Small intestine (tissue), 7 donors: ENCODE data around the gene DIPK1A. TPM values are rescaled to one million over a fixed set of nuclear protein-coding genes. Genes with fewer than 3 reads are reported as not detected.

Experiments used
- DNase-seq, 2 donors: peaks; one replicate each; pipeline versions ENCODE4 v3.0.0 to v3.0.0-alpha.2; 2013
- FAIRE-seq: peaks from 2 replicates; lab custom pipeline; 2012; peaks lifted over from hg19 to GRCh38; lab: Jason Lieb, UNC
- H3K27ac ChIP-seq, 3 donors: one replicate each; pipeline ENCODE4 v1.5.1; 2013; ENCODE audit warnings: low read length in 2 of 3, mild to moderate bottlenecking in 2 of 3, control low read depth in 1 of 3, inconsistent platforms in 1 of 3, low read depth in 1 of 3, moderate library complexity in 1 of 3
- H3K27me3 ChIP-seq, 3 donors: one replicate each; pipeline ENCODE4 v1.6.1; 2013; ENCODE audit warnings: low read length in 3 of 3, inconsistent platforms in 1 of 3; ENCODE audit not compliant: control insufficient read depth in 3 of 3, insufficient read depth in 3 of 3
- H3K36me3 ChIP-seq, 3 donors: one replicate each; pipeline ENCODE4 v1.6.1; 2013; ENCODE audit warnings: low read length in 3 of 3, inconsistent platforms in 1 of 3, low read depth in 1 of 3, mild to moderate bottlenecking in 1 of 3, moderate library complexity in 1 of 3; ENCODE audit not compliant: control insufficient read depth in 3 of 3, insufficient read depth in 2 of 3
- H3K4me1 ChIP-seq, 3 donors: one replicate each; pipeline ENCODE4 v1.6.1; 2013; ENCODE audit warnings: low read length in 2 of 3, inconsistent platforms in 1 of 3, low read depth in 1 of 3, mild to moderate bottlenecking in 1 of 3, moderate library complexity in 1 of 3; ENCODE audit not compliant: control insufficient read depth in 3 of 3, insufficient read depth in 2 of 3
- H3K4me3 ChIP-seq, 3 donors: one replicate each; pipeline ENCODE4 v1.5.1; 2013; ENCODE audit warnings: low read length in 3 of 3, control low read depth in 1 of 3, inconsistent platforms in 1 of 3, low read depth in 1 of 3, mild to moderate bottlenecking in 1 of 3, moderate library complexity in 1 of 3
- H3K9me3 ChIP-seq, 2 donors: one replicate each; pipeline ENCODE4 v1.6.1; 2013; ENCODE audit warnings: low read depth in 1 of 2, low read length in 1 of 2; ENCODE audit not compliant: control insufficient read depth in 2 of 2, insufficient read depth in 1 of 2
- WGBS, 3 donors: extraction: QIAGEN DNeasy Blood & Tissue Kit; methylation state at CpG; one replicate each; pipeline ENCODE4 v1.1.7; 2013; 5-methylcytosine and 5-hydroxymethylcytosine counted together
- polyA plus RNA-seq, 4 donors: library from polyadenylated mRNA; stranded (reverse) in 3 of 4; unstranded in 1 of 4; fragments of 200-250 nt in 3 of 4; fragments of 120-200 nt in 1 of 4; gene quantifications; one replicate each; pipeline versions ENCODE4 v1.2.1 to v1.2.3, GENCODE V29; 2013
- donor health status: healthy with polysubstance abuse.
- donor health status: control.
- donor health status: control.
- donor health status: Bipolar disorder and iron deficiency.
- donor health status: healthy.

DIPK1A gene
- polyA plus RNA-seq, 4 donors: 2.0 to 10.4 (median 3.8) TPM

DNA sequence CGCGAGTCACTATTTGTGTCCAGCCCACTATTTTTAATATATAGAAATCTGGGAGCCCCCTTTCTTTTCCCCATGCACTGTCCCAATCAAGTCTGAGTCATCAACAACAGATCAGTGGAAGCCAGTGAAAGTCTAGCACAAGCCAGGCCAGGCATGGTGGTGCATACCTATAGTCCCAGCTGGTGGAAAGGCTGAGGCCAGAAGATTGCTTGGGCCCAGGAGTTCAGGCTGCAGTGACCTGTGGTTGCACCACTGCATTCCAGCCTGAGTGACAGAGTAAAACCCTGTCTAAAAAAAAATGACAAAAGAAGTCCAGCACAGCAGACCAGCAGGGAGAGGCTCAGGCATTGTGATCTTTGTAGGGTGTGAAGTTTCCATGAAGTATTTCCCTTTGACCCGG lies 138.4 kb downstream of the DIPK1A start:
- WGBS, 3 donors: 59 to 86% (median 83%) methylated on average over 3 of the region's 3 CpGs
- Histone ChIP-seq H3K4me1 (peaks cover 0 to 4% (median 0%) of the 10 kb centered on the region in 3 donors), H3K36me3 (no peaks in the 10 kb centered on the region), H3K9me3 (no peaks in the 10 kb centered on the region), H3K27ac (no peak overlapping the region), H3K4me3 (no peak overlapping the region), H3K27me3 (no peaks in the 10 kb centered on the region)
- DNase-seq: no peak
- no peak for FAIRE-seq

GRCh38 chr1:92820551-92820950 lies 140.7 kb downstream of the DIPK1A start:
- peaks cover 0 to 25% (median 3%) of the 10 kb centered on the region in 3 donors for H3K4me1 ChIP-seq
- no peak for DNase-seq
- no peak overlapping the region for H3K27ac ChIP-seq
- no peak overlapping the region for H3K4me3 ChIP-seq
- H3K36me3 ChIP-seq: no peaks in the 10 kb centered on the region
- H3K27me3 ChIP-seq: no peaks in the 10 kb centered on the region
- H3K9me3 ChIP-seq: no peaks in the 10 kb centered on the region
- FAIRE-seq: no peak
- 88 to 92% (median 92%) methylated on average over 3 of the region's 3 CpGs for WGBS, 3 donors

- Histone ChIP-seq H3K36me3 (no peaks in the 10 kb centered on the region), H3K4me3 (no peak overlapping the region), H3K27ac (no peak overlapping the region), H3K27me3 (no peaks in the 10 kb centered on the region), H3K4me1 (peaks cover 0 to 25% (median 3%) of the 10 kb centered on the region in 3 donors), H3K9me3 (no peaks in the 10 kb centered on the region)
- FAIRE-seq (no peak), DNase-seq (no peak)
- 71 to 77% (median 71%) methylated on average over 3 of the region's 3 CpGs for WGBS, 3 donors
Measured at GRCh38 chr1:92820024-92820423, 141.2 kb downstream of the DIPK1A start.

DNA sequence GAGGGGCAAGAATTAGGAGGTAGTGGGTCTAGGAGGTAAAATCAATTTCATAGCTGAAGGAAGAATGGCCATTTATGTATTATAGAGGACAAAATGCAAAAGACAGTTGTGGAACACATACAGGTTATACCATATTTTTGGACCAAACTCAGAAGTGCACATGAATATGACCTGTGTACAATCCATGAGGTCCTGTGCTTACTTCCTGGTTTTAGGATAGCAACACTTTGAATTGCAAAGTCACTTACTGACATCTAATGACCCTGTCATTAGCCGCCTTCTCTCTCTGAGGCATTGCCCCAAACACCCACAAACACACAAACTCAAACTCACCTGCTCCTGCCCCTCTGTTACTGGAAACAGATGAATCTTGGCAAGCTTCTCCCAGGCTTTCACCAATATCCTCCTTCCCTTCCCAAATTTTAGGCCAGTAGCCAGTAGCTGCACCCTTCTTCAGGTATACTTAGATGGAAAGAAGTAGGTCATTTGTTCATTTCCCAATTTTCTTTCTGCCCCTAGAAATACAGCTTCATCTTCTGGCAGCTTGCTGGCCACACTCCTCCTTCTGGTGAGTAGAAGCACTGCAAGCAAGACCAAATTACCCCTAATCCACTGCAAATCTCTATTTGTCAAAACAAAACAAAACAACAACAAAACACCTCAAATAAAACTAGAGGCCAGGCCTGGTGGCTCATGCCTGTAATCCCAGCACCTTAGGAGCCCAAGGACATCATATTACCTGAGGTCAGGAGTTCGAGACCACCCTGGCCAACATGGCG lies 143.1 kb downstream of the DIPK1A start:
- WGBS, 3 donors: 84 to 93% (median 90%) methylated on average over 3 of the region's 3 CpGs
- peak overlapping the region in 1 of 3 donors; percentile 67 for H3K27ac ChIP-seq

DNA sequence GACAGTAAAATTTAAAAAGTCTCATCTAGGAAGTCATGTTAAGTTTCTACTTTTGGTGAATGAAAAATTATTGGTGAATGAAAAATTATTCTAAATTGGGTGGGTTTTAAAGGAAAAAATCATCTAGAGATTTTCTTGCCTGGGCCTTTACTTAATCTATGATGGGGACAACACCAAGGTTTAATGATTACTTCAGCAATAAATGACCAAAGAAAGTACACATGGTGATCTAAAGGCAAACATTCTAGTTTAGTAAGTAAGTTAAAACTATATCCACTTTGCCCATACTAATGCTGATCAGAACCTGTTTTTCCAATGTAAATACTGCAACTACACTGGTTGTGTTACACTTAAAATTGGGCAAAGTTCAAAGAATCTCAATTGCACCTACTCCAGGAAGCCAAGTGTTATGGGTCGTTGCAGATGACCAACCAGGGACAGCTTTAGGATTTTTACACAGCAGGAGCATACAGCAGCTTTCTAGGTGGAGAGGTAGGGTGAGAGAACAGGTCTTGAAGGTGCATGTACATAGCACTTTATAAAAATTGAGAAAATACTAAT lies 144.0 kb downstream of the DIPK1A start:
- no peak overlapping the region for H3K4me3 ChIP-seq
- WGBS, 3 donors: 8 to 56% (median 24%) methylated on average over 1 of the region's 1 CpG
- no peaks in the 10 kb centered on the region for H3K36me3 ChIP-seq
- no peaks in the 10 kb centered on the region for H3K27me3 ChIP-seq
- FAIRE-seq: peak; percentile 30
- peak; percentile 76 to 80 for DNase-seq
- H3K4me1 ChIP-seq: peaks cover 0 to 25% (median 3%) of the 10 kb centered on the region in 3 donors
- H3K27ac ChIP-seq: peak overlapping the region; percentile 20 to 67 (median 59)
- no peaks in the 10 kb centered on the region for H3K9me3 ChIP-seq

More for the DNA sequence above, 143.1 kb downstream of the DIPK1A start:
- peak; percentile 28 to 35 for DNase-seq
- Histone ChIP-seq H3K4me1 (peaks cover 0 to 25% (median 3%) of the 10 kb centered on the region in 3 donors), H3K4me3 (no peak overlapping the region), H3K27me3 (no peaks in the 10 kb centered on the region), H3K9me3 (no peaks in the 10 kb centered on the region), H3K36me3 (no peaks in the 10 kb centered on the region)
- no peak for FAIRE-seq

DNA sequence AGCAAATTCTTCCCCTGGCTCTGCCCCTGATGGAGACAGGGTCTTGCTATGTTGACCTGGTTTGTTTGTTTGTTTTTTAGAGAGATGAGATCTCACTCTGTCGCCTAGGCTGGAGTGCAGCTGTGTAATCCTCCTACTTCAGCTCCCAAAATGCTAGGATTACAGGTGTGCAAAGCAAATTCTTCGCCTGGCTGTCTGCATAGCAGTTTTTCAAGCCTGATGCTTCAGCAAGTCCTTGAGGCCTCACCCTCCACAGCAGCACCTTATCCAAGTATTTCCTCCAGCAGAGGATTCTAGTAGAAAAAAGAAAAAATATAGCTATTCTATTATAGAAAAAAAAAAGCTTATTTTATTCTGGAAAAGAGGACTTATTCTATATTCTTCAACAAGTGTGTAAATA lies 144.5 kb downstream of the DIPK1A start:
- peak overlapping the region in 1 of 3 donors; percentile 67 for H3K27ac ChIP-seq
- no peak for DNase-seq
- no peak overlapping the region for H3K4me3 ChIP-seq
- H3K4me1 ChIP-seq: peaks cover 0 to 25% (median 3%) of the 10 kb centered on the region in 3 donors
- no peaks in the 10 kb centered on the region for H3K36me3 ChIP-seq
- no peak for FAIRE-seq
- 47 to 73% (median 65%) methylated on average over 2 of the region's 2 CpGs for WGBS, 3 donors
- H3K27me3 ChIP-seq: no peaks in the 10 kb centered on the region
- H3K9me3 ChIP-seq: no peaks in the 10 kb centered on the region

DNA sequence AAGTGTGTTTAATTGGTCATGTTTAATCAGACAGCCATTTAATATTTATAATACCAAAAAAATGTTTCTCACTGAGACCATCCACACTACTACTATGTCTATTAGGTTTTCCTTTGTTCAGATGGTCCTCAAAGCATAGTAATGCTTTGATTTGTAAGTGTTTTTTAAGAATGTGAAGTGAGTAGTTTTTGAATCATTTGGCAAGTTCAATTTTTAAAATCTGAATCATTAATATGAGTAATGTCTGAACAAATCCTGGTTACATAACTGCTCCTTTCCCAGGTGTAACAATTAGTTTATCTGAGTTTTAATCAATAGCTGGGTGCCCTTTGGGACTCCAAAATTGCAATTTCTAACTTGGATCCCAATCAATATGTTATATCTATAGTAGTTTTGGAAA lies 152.9 kb downstream of the DIPK1A start:
- Histone ChIP-seq H3K4me3 (no peak overlapping the region), H3K4me1 (peaks cover 0 to 9% (median 2%) of the 10 kb centered on the region in 3 donors), H3K27ac (no peak overlapping the region), H3K36me3 (no peaks in the 10 kb centered on the region), H3K27me3 (no peaks in the 10 kb centered on the region), H3K9me3 (peaks cover 0 to 17% of the 10 kb centered on the region in 2 donors)
- FAIRE-seq (no peak), DNase-seq (no peak)

DNA sequence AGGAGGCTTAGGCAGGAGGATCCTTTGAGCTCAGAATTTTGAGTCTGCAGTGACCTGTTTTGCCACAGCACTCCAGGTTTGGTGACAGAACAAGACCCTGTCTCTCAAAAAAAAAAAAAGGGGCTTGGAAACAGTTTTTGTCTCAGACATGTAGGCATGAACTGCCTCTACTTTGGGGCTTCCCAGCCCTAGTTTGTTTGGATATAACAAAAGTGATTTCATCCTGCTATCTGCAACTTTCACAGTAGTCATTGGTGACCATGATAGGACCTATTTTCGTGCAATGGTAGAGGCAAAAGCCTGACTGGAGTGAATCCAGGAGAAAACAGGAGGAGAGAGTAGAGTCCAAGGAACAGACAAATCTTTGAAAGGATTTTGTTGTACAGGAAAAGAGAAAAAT lies 156.0 kb downstream of the DIPK1A start:
- no peak for FAIRE-seq

More for the DNA sequence above, 156.0 kb downstream of the DIPK1A start:
- Histone ChIP-seq H3K27ac (peak overlapping the region in 1 of 3 donors; percentile 73), H3K4me3 (no peak overlapping the region), H3K27me3 (no peaks in the 10 kb centered on the region), H3K4me1 (peaks cover 0 to 9% (median 2%) of the 10 kb centered on the region in 3 donors), H3K36me3 (no peaks in the 10 kb centered on the region), H3K9me3 (peaks cover 0 to 17% of the 10 kb centered on the region in 2 donors)
- 78 to 91% (median 91%) methylated on average over 1 of the region's 1 CpG for WGBS, 3 donors
- DNase-seq: no peak
